Measurements from ENCODE around the gene TNFAIP8L3. TPM values are rescaled to one million over a fixed set of nuclear protein-coding genes. Genes with fewer than 3 reads are reported as not detected.
"Not testable (repeated sequence)": the region's sequence is repeated elsewhere in the genome, so short reads cannot be mapped to it uniquely, and the experiment has no call there.

The TNFAIP8L3 gene
- 1 to 10 TPM; 1.5 to 3.2 (median 2.2) TPM for polyA plus RNA-seq (ENCODE audit: insufficient read length in 10 of 10)
- long read RNA-seq, donor 1: 0 reads
- long read RNA-seq, donor 2: 0 reads
- long read RNA-seq, donor 3: 0 reads
- long read RNA-seq, donor 4, partial matches to known transcripts: 0 of 1 reads
- long read RNA-seq, donor 4, other reads (novel, unspliced or antisense): 0 of 1 reads
- long read RNA-seq, donor 5: 0 reads
- long read RNA-seq, donor 6, partial matches to known transcripts: 0 of 2 reads
- long read RNA-seq, donor 6, other reads (novel, unspliced or antisense): 0 of 2 reads
- long read RNA-seq, donor 7, partial matches to known transcripts: 0 of 3 reads
- long read RNA-seq, donor 7, other reads (novel, unspliced or antisense): 0 of 3 reads
- long read RNA-seq, donor 8, partial matches to known transcripts: 0 of 1 reads
- long read RNA-seq, donor 8, other reads (novel, unspliced or antisense): 0 of 1 reads
- long read RNA-seq, donor 9: 0 reads

DNA sequence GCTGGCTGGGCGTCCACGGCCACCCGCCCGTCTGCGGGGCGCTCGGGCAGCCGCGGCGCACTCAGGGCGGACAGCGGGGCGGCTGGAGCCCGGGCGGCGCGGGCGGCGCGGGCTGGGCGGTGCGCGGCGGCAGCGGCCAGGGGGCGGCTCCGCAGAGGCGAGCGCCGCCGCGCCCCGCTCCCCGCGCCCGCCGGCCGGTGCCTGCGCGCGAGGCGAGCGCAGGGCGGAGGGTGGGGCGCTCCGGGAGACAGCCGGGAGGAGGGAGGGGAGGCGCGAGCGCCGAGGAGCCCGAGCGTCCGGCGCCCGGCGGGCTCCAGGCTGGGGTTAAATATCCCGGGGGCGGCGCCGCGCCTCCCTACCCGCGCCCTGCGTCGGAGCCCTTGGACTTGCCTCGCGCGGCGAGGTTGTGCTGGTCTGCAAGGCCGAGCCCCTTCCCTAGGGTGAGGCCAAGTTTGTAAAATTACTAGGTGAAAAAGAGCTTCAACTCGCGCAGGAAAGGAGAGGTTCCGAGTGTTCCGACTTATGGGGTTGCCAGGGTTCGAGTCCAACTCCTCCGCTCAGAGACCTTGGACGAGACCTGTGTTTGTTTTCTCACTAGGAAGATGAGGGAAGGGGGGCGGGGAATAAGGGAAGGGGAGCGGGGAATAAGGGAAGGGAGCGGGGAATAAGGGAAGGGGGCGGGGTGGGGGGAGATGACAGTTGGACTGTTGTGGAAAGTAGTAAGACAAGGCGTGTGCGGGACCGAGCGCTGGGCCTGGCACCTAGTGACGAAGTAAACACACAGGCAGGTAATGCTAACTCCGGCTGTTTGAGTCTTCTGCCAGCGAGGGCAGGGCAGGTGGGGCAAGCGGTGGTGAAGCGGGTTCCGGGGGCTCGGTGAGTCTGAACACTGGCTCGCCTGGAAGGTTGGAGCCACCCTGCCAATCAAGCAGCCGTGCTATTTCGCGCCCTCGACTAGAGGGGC lies at the start of gene TNFAIP8L3:
Gene TNFAIP8L3, minus strand, starts transcription at position 301 of the 964 bp plus-strand sequence. CDS start 311 bp downstream, outside the sequence.
- DNase-seq: peak in 2 of 3 donors; percentile 37 to 68

DNA sequence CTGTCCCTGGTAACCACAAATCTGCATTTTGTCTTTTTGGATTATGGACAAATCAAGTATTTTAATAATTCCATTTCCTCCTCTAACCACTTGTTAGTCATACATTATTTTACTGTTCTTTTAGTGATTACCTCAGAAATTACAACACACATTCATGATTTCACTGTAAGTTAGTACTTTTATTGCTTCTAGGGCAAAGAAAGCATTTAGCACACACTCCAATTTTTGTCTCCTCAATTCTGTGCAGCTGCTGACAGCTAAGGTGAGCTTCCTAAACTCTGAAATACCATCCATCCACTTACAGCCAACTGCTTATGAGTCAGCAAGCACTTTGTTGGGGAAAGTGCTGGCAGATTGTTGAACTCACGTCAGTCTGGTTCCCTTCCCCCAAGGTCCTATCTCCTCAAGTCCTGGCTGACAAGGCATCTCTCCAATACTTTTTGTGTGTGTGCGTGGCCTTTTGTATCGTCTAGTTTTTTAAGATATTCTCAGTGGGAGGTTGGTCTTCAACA lies 49.4 kb upstream of the TNFAIP8L3 start:
- DNase-seq: peak in 1 of 3 donors; percentile 51

DNA sequence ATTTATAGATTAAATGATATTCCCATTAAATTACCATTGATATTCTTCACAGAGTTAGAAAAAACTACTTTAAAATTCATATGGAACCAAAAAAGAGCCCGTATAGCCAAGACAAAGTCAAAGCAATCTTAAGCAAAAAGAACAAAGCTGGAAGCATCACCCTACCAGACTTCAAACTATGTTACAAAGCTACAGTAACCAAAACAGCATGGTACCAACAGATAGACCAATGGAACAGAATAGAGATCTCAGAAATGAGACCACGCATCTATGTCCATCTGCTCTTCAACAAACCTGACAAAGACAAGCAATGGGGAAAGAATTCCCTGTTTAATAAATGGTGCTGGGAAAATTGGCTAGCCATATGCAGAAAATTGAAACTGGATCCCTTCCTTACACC lies 45.6 kb upstream of the TNFAIP8L3 start:
- not testable (repeated sequence) for DNase-seq

DNA sequence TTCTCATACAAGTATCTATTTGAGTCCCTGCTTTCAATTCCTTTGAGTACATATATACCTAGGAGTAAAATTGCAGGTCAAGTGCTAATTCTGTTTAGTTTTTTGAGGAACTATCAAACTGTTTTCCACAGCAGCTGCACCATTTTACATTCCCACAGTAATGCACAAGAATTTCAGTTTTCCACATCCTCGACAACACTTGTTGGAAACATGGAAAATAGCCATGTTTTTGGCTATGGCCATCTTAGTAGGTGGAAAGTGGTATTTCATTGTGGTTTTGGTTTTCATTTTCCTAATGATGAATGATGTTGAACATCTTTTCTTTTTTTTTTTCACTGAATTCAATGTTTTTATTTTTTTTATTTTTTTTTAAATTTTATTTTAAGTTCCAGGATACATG lies 44.4 kb upstream of the TNFAIP8L3 start:
- DNase-seq: no peak

DNA sequence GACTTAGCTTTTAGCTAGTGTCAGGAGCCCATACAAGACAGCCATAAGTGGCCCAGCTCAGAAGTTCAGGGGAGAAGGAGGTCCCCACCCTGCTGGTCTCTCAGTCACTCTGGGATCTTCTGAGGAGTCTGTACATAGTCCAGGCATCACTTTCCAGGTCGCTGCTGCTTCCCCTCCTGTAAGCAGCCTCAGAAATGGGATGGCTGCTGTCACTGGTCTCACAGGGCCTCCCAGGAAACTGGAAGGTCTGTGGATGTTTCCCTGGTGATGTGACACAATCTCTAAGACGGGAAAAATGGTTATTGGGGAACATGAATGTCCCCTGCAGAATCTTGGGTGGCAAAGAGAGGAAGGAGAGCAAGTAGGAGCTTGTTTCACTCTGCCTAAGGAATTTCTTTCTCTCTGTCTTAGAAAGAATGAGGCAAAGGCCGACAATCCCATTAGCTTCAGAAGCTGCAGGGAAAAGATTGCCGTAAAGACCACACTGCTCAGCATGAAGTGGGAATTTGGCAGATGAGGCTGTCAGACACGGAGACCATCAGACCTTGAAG lies 43.2 kb upstream of the TNFAIP8L3 start:
- no peak for DNase-seq

DNA sequence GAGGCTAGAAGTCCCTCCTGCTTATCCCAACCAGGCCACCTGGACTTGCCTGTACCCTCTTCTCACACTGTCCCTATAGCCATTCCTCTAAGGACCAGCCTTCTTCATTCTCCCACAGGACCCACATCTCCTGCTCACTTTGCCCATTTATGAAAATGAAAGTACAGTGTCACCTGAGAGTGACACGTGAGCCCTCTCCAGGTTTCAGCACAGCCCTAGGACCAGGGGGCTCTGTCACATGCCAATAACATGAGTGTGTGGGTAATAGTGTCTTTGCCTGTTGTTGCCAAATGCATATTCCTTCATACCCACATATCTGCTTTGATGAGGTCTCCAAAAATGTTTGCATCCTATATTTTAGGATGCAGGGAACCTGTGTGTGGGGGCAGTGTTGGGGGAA lies 42.3 kb upstream of the TNFAIP8L3 start:
- DNase-seq: no peak

DNA sequence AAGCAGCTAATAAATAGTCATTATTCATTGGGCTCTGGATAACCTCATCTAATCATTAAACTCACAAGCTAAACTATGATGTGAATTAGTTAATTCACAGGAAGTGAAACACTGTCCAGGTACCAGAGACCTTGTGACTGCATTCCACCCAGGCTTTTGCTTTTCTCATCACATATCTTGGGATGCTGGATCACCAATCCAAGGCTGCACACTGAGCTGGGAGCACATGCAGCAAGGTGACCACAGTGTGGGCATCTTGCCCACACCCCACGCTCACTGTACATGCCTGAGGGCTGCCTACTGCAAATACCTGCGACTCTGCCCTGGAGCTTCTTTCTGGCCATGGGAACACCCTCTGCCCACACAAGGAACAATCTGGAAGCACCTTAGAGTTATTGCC lies 40.6 kb upstream of the TNFAIP8L3 start:
- DNase-seq: no peak

DNA sequence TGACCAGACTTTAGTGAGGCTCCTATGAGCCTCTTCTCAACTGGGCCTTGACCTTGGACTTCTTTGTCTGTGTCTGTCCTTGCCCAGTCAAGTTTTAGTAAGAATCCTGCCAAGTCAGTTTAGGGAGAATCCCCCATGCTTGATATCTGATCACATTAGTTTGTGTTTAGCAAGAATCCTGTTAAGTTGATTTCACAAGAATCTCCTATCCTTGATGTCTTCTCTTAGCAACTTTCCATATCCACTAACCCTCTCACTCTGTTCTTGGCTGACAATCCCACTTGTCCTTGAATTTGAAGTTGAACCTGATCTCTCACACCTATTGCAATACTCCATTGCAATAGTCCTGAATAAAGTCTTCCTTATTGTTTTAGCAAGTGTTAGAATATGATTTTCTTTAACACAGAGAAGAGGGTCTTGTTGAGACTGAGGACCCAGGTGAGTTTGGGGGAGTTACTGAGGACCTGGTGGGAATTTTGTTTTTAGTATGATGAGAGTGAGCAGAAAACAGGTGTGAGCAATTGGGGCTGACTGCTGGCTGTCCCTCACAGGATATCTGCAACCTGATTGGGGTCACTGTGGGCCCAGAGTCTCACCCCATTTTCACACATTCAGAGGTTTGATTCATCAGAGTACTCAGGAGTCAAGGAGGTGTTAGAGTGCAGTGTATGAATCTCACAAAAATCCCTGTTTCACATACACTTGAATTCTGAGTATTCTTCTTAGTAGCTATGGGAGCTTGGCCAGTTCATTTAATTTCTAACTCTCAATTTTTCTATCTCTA lies 39.9 kb upstream of the TNFAIP8L3 start:
- DNase-seq: no peak

DNA sequence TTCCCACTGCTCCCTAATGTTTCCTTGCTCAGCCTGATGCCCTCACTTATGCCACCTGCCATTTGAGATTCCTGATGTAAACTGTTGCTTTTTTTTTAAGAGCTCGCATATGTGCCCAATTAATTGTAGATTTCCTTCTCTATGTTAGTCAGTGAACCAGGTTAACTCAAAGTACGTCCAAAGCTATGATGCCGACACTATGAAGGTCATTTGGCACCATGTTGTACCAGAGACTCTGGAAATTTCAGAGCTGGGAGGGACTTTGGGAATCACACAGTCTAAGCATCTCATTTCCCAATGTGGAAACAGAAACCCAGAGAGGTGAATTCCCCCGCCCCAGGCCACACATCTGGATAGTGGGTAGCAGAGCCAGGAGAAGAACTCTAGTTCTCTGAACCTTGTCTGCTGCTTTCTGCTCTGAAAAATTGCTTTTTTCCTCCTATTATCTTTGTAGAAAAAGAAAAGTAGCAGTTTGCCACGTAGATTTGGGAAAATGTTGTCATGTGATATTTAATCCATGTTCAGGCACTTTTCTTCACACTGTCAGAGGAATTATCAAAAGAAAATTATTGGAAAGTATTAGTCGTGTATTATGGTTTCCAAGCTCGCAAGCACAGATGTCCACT lies 38.5 kb upstream of the TNFAIP8L3 start:
- peak in 1 of 3 donors; percentile 60 for DNase-seq

DNA sequence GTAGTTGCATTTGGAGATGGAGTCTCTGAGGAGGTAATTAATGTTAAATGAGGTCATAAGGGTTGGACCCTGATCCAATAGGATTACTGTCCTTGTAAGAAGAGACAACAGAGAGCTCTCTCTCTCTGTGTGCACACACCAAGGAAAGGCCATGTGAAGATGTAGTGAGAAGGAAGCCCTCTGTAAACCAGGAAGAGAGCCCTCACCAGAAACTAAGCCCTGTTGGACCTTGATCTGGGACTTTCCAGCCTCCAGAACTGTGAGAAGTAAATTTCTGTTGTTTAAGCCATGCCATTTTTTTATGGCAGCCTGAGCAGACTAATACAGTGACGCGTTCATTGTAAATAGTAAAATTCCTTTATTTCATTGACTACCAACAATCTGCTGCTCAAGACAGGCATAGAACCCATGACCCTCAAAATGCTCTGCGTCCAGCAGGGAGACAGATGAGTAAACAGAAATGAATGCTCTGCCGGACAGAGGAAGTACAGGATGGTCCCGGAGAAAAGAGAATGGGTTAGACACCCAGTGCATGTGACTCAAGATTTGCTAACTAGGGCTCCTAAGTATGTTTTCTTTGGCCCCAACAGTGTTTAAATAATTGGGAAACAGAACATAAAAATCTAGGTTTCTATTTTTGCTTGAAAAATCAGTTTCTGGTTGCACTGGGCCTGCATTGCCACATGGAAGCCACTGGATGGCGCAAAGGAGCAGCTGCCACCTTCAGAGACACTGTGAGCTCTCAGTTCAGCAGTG lies 37.9 kb upstream of the TNFAIP8L3 start:
- peak in 2 of 3 donors; percentile 33 to 52 for DNase-seq

DNA sequence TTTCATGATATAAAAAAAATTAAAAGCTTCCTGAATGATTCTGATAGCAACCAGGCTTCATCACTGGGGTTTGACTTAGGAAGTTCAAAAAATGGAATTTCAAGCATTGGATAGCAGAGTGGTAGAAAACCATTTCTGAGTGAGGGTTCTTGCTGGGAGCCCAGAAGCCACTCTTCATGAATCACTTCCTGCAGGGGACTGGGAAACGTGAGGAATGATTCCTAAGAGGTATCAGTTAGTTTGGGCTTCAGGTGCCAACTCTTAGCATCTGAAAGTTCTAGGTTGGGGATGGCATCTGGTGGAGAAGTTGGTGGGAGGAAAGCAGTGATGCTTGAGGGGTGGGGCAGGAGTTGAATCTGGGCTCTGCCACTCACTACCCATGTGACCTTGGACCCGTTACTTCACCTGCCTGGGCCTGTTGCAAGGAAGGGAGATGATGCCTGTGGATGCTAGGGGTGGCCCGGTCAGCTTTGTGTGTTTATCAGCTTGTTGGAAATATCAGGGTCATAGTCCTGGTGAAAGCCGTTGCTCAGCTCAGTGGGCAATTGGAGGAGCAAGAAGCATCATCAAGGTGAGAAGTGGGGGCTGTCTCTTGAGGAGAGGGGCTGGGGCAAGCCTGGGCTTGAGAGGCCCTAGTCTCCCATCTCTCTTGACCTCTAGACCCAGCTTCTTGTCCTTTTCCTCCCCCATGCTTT lies 37.0 kb upstream of the TNFAIP8L3 start:
- no peak for DNase-seq

DNA sequence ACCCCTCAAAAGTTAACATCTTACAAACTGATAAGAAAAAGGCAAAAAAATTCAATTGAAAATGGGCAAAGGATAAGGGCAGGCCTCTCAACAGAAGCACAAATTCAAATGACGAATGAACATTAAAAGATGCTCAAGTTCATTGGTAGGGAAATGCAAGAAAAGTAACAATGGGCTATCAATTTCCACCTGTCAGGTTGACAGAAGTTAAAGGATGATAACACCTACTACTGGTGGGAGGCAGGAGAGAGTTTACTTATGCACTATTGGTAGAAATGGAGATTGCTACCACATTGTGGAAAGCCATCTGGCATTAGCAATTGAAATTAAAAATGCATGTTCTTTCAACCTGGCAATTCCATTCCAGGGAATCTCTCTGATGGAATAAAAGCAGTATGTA lies 35.6 kb upstream of the TNFAIP8L3 start:
- DNase-seq: no peak

DNA sequence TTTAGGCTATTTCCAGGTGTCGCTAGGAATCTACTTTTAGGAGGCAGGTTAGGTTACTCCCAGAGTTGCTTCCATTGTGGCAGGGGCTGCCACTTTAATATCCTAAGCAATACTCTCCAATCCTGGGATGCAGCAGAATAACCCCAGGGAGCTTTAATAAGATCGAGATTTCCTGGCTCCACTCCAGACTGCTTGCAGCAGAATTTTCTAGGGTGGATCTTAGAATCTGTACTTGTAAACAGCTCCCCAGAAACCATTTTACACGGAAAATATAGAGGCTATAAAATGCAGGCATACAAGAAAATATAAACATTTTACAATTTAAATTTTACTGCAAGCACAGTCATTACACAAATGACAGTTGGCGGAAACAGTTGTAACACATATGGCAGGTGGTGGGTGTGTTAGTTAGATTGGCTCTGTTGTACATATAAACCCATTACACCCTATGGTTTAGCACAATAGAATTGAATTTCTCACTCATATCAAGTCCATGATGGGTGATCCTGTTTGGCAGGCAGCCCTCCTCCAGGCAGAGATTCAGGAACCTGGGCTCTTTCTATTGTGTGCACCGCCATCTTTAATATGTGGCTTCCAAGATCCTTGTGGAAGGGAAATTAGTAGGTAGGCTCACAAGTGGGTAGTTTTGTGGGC lies 35.0 kb upstream of the TNFAIP8L3 start:
- peak in 2 of 3 donors; percentile 16 to 71 for DNase-seq

DNA sequence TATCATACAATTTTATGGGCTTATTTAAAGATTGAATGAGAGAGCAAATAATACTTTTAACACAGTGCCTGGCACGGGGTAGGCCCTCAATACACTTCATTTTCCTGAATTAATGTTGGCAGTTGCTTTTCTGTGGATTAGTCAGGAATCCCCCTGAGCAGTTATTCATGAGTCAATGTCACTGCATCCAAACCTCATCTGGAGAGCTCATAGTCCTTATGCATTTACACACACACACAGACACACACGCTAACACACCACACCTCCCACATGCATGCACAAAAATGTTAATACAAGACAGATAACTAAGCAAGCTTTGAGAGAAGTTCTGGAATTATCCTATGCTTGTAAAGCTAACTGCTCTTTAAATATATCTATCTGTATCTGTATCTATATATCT lies 34.0 kb upstream of the TNFAIP8L3 start:
- DNase-seq: no peak

DNA sequence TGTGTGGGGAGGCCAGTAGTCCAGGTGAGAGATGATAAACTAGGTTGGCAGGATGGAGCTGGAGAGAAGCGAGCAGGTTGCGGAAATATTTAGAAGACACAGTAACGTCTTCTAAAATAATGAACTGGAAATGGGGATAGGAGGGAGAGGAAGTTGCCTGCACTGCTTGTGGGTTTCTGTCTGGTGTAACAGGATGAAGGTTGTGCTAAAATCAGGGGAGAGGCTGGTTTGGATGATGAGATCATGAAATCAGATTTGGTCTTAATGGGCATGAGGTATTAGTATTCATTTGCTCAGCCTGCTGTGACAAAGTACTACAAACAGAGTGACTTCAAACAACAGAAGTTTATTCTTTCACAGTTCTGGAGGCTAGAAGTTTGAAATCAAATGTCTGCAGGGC lies 32.1 kb upstream of the TNFAIP8L3 start:
- DNase-seq: no peak

DNA sequence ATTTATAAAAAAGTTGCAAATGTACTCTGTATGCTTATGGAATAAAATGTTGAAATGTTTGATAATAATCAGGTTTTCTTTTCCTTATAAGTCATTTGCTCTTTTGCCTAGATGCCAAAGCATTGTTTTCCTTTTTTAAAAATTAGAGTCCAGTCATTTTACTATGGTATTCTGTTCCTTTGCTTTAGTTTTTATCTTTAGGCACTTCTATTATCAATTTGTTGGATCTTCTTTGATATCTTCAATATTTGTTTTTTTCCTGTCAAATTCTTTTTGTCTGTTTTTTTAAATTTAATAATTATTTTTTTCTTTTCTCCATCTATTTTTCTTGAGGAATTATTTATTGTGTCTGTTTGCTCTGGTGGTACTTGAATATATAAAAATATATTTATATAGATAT lies 28.3 kb upstream of the TNFAIP8L3 start:
- not testable (repeated sequence) for DNase-seq

DNA sequence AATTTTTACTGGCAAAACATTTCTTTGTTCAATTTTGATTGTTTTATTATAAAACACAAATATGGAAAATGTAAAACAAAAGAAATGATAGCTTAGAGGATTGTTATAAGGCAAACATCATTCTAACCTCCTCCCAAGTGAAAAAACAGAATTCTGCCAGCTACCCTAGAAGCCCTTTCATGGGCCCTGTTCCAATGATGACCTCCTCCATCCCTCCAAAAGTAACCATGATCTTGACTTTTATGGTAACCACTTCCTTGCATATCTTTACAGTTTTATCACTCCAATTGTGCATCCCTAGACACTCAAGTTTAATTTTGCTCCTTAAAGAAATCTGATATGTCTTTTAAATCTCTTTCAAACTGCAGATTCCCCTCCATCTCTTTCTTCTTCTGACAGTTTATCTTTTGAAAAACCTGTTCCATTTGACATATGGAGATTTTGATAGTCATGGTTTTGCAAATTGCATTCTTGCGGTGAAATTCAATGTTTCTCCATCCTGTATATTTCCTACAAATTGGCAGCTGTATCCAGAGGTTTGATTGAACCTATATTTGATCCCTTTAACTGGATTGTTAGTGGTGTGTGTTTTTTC lies 27.0 kb upstream of the TNFAIP8L3 start:
- DNase-seq: no peak

DNA sequence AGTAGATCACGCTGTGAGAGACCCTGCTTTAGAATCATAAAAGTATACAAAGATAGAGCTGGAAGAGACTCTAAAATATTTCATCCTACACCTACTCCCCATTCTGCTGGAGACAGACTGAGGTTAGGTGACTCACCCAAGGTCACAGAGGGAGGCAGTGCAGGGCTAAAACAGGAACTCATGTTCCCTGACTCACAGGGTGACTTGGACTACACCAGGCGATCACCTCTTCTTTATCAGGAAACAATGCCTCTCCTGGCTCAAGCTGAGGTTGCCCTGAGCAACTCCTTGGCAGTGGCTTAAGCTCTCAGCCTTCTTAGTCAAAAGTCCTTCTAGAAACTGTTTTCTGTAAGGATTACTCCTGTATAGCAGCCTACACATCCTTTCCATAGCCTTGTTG lies 26.4 kb upstream of the TNFAIP8L3 start:
- peak in 1 of 3 donors; percentile 69 for DNase-seq
